ENCODE results near the gene C1orf105.

DNA sequence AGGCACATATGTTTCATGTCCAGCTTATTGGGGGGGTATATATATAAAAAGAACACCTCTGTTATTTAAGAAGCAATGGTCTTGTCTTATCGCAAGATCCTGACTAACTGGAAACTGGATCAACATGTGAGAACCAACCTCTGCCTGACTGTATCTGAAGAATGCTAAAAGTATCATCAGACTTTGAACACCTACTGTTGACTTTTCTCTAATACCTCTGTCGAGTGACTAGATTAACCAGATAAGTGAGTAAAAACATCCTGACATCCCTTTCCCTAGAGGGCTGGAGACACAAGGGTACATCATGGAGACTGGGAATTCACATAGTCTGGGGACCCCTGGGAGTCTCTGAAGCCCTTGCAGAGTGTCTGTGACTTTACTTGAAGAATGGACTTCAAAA is 49.7 kb downstream of the C1orf105 start:
- TF ChIP-seq, protein P1, sequence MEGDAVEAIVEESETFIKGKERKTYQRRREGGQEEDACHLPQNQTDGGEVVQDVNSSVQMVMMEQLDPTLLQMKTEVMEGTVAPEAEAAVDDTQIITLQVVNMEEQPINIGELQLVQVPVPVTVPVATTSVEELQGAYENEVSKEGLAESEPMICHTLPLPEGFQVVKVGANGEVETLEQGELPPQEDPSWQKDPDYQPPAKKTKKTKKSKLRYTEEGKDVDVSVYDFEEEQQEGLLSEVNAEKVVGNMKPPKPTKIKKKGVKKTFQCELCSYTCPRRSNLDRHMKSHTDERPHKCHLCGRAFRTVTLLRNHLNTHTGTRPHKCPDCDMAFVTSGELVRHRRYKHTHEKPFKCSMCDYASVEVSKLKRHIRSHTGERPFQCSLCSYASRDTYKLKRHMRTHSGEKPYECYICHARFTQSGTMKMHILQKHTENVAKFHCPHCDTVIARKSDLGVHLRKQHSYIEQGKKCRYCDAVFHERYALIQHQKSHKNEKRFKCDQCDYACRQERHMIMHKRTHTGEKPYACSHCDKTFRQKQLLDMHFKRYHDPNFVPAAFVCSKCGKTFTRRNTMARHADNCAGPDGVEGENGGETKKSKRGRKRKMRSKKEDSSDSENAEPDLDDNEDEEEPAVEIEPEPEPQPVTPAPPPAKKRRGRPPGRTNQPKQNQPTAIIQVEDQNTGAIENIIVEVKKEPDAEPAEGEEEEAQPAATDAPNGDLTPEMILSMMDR (IDR thresholded peaks at IDR 0.05) = no peak
- TF ChIP-seq POLR2A (IDR thresholded peaks at IDR 0.05) = no peak

All from esophagus squamous epithelium (tissue), 4 donors.